Neural cell (in vitro differentiated cells): Measurements from ENCODE around the gene MCM5. TPM values are rescaled to one million over a fixed set of nuclear protein-coding genes. Genes with fewer than 3 reads are reported as not detected.

ENCODE experiments used
- H2AFZ ChIP-seq: fragments of 200-600, 300-800 bp; sonication (generic), shearing (Covaris generic); 2 replicates; pipeline ENCODE4 v1.6.0; 2014; ENCODE audit warnings: low read depth, mild to moderate bottlenecking, antibody characterized with exemption, low read length, moderate library complexity
- H3F3A ChIP-seq: fragments of 200-600 bp; shearing (Covaris generic); 2 replicates; pipeline ENCODE4 v1.6.1; 2016; ENCODE audit warnings: mild to moderate bottlenecking, moderate library complexity, mixed read lengths, antibody characterized with exemption, low read length; ENCODE audit not compliant: insufficient read depth, poor library complexity, severe bottlenecking
- H3K27ac ChIP-seq: fragments of 200-600, 300-800 bp; sonication (generic), shearing (Covaris generic); 2 replicates; pipeline ENCODE4 v1.5.1; 2014; ENCODE audit warnings: mild to moderate bottlenecking, low read length, moderate library complexity
- H3K27me3 ChIP-seq: fragments of 300-800, 200-600 bp; sonication (generic), shearing (Covaris generic); 2 replicates; pipeline ENCODE4 v1.6.0; 2014; ENCODE audit warnings: mild to moderate bottlenecking, low read depth, low read length, moderate library complexity; ENCODE audit not compliant: insufficient read depth
- H3K36me3 ChIP-seq: fragments of 300-800, 200-600 bp; sonication (generic), shearing (Covaris generic); 2 replicates; pipeline ENCODE4 v1.5.1; 2014; ENCODE audit warnings: mild to moderate bottlenecking, antibody characterized with exemption, low read length, moderate library complexity; ENCODE audit not compliant: insufficient read depth
- H3K4me2 ChIP-seq: fragments of 300-800, 200-600 bp; sonication (generic), shearing (Covaris generic); 2 replicates; pipeline ENCODE4 v1.6.0; 2014; ENCODE audit warnings: mild to moderate bottlenecking, low read length
- H3K4me3 ChIP-seq: fragments of 300-800, 200-600 bp; sonication (generic), shearing (Covaris generic); 2 replicates; pipeline ENCODE4 v1.5.1; 2014; ENCODE audit warnings: mild to moderate bottlenecking, low read length, moderate library complexity
- H3K79me2 ChIP-seq: fragments of 200-600 bp; shearing (Covaris generic); replicated peaks from 2 replicates; pipeline ENCODE4 v1.6.0; 2014; ENCODE audit warnings: mild to moderate bottlenecking, low read length, moderate library complexity; ENCODE audit not compliant: insufficient read depth
- H3K9ac ChIP-seq: fragments of 300-800, 200-600 bp; sonication (generic), shearing (Covaris generic); 2 replicates; pipeline ENCODE4 v1.6.1; 2016; ENCODE audit warnings: mild to moderate bottlenecking, low read length, mixed read lengths
- H3K9me2 ChIP-seq: fragments of 200-600 bp; shearing (Covaris generic); 2 replicates; pipeline ENCODE4 v1.6.1; 2016; ENCODE audit warnings: mild to moderate bottlenecking, low read length, mixed read lengths; ENCODE audit not compliant: insufficient read depth
- H3K9me3 ChIP-seq: fragments of 200-600, 300-800 bp; sonication (generic), shearing (Covaris generic); 2 replicates; pipeline ENCODE4 v1.6.1; 2016; ENCODE audit warnings: mild to moderate bottlenecking, mixed run types, low read length, moderate library complexity, mixed read lengths
- H4K20me1 ChIP-seq: fragments of 200-600 bp; shearing (Covaris generic); 2 replicates; pipeline ENCODE4 v1.6.1; 2016; ENCODE audit warnings: mild to moderate bottlenecking, mixed run types; ENCODE audit not compliant: insufficient read depth
- EP300 ChIP-seq: fragments of 450-650 bp; conservative IDR thresholded peaks from 2 replicates; pipeline ENCODE4 v1.6.1; 2014; ENCODE audit warnings: antibody characterized with exemption, mild to moderate bottlenecking, moderate library complexity; ENCODE audit not compliant: poor library complexity, severe bottlenecking
- EZH2 ChIP-seq: fragments of 200-600, 300-800 bp; shearing (Covaris generic), sonication (generic); IDR thresholded peaks from 2 replicates; pipeline ENCODE4 v1.6.1; 2014; ENCODE audit warnings: antibody characterized with exemption, low read length, borderline replicate concordance, mild to moderate bottlenecking; ENCODE audit not compliant: insufficient read depth, poor library complexity, severe bottlenecking
- MXI1 ChIP-seq: fragments of 450-650 bp; conservative IDR thresholded peaks from 2 replicates; pipeline ENCODE4 v1.6.1; 2014; ENCODE audit warnings: antibody characterized with exemption, mild to moderate bottlenecking; ENCODE audit not compliant: poor library complexity, severe bottlenecking
- POLR2AphosphoS5 ChIP-seq: IDR thresholded peaks from 2 replicates; pipeline ENCODE4 v1.6.1; 2012
- RAD21 ChIP-seq: fragments of 450-650 bp; conservative IDR thresholded peaks from 2 replicates; pipeline ENCODE4 v1.6.1; 2014; ENCODE audit warnings: antibody characterized with exemption, mild to moderate bottlenecking, moderate library complexity
- SMC3 ChIP-seq: fragments of 450-650 bp; conservative IDR thresholded peaks from 2 replicates; pipeline ENCODE4 v1.6.1; 2014; ENCODE audit warnings: antibody characterized with exemption, mild to moderate bottlenecking, moderate library complexity; ENCODE audit not compliant: poor library complexity
- TAF1 ChIP-seq: IDR thresholded peaks from 2 replicates; pipeline ENCODE4 v1.6.1; 2012; ENCODE audit warnings: low read depth
- polyA plus RNA-seq: library from polyadenylated mRNA; depleted of rRNA; stranded (reverse); fragments of >200 nt; gene quantifications from 2 replicates; pipeline ENCODE4 v1.2.3, GENCODE V29; 2014
- TF ChIP-seq, protein P1 (sequence below): IDR thresholded peaks from 2 replicates; pipeline ENCODE4 v1.6.1; 2012; ENCODE audit warnings: borderline replicate concordance
- TF ChIP-seq, protein P2 (sequence below): fragments of 450-650 bp; IDR thresholded peaks from 2 replicates; pipeline ENCODE4 v1.5.1; 2014; ENCODE audit warnings: antibody characterized with exemption, mild to moderate bottlenecking, moderate library complexity; ENCODE audit not compliant: poor library complexity, severe bottlenecking

Gene MCM5
- polyA plus RNA-seq, 1 donor from 2014 or later: 6.9 TPM

- Histone ChIP-seq H3K27ac (no peak overlapping the region), H3K79me2 (no peaks in the 10 kb centered on the region), H3K9ac (no peak overlapping the region), H3K4me3 (no peak overlapping the region), H3K4me2 (no peak overlapping the region), H4K20me1 (no peaks in the 10 kb centered on the region), H3K9me2 (no peaks in the 10 kb centered on the region), H3K27me3 (no peaks in the 10 kb centered on the region), H3F3A (no peaks in the 10 kb centered on the region), H3K36me3 (no peaks in the 10 kb centered on the region), H3K9me3 (no peaks in the 10 kb centered on the region), H2AFZ (no peak overlapping the region)
- no peak for TF ChIP-seq TAF1
- TF ChIP-seq, protein P1, sequence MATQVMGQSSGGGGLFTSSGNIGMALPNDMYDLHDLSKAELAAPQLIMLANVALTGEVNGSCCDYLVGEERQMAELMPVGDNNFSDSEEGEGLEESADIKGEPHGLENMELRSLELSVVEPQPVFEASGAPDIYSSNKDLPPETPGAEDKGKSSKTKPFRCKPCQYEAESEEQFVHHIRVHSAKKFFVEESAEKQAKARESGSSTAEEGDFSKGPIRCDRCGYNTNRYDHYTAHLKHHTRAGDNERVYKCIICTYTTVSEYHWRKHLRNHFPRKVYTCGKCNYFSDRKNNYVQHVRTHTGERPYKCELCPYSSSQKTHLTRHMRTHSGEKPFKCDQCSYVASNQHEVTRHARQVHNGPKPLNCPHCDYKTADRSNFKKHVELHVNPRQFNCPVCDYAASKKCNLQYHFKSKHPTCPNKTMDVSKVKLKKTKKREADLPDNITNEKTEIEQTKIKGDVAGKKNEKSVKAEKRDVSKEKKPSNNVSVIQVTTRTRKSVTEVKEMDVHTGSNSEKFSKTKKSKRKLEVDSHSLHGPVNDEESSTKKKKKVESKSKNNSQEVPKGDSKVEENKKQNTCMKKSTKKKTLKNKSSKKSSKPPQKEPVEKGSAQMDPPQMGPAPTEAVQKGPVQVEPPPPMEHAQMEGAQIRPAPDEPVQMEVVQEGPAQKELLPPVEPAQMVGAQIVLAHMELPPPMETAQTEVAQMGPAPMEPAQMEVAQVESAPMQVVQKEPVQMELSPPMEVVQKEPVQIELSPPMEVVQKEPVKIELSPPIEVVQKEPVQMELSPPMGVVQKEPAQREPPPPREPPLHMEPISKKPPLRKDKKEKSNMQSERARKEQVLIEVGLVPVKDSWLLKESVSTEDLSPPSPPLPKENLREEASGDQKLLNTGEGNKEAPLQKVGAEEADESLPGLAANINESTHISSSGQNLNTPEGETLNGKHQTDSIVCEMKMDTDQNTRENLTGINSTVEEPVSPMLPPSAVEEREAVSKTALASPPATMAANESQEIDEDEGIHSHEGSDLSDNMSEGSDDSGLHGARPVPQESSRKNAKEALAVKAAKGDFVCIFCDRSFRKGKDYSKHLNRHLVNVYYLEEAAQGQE: no peak
- TF ChIP-seq MXI1: no peak
- TF ChIP-seq SMC3: no peak
- TF ChIP-seq EZH2: no peak
- no peak for TF ChIP-seq RAD21
- no peak for TF ChIP-seq EP300
- no peak for TF ChIP-seq POLR2AphosphoS5
- TF ChIP-seq, protein P2, sequence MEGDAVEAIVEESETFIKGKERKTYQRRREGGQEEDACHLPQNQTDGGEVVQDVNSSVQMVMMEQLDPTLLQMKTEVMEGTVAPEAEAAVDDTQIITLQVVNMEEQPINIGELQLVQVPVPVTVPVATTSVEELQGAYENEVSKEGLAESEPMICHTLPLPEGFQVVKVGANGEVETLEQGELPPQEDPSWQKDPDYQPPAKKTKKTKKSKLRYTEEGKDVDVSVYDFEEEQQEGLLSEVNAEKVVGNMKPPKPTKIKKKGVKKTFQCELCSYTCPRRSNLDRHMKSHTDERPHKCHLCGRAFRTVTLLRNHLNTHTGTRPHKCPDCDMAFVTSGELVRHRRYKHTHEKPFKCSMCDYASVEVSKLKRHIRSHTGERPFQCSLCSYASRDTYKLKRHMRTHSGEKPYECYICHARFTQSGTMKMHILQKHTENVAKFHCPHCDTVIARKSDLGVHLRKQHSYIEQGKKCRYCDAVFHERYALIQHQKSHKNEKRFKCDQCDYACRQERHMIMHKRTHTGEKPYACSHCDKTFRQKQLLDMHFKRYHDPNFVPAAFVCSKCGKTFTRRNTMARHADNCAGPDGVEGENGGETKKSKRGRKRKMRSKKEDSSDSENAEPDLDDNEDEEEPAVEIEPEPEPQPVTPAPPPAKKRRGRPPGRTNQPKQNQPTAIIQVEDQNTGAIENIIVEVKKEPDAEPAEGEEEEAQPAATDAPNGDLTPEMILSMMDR: no peak
These were observed 46.4 kb downstream of the MCM5 start for GRCh38 chr22:35446365-35446764.

- Histone ChIP-seq H3K27ac (no peak overlapping the region), H3K36me3 (no peaks in the 10 kb centered on the region), H4K20me1 (no peaks in the 10 kb centered on the region), H3K9me2 (no peaks in the 10 kb centered on the region), H3K4me2 (no peak overlapping the region), H3K27me3 (no peaks in the 10 kb centered on the region), H3K9me3 (no peaks in the 10 kb centered on the region), H2AFZ (no peak overlapping the region), H3K9ac (no peak overlapping the region), H3F3A (no peaks in the 10 kb centered on the region), H3K4me3 (no peak overlapping the region), H3K79me2 (no peaks in the 10 kb centered on the region)
- TF ChIP-seq POLR2AphosphoS5 (no peak), SMC3 (no peak), EP300 (no peak)
- TF ChIP-seq, protein P1: no peak
- TF ChIP-seq, protein P2: no peak
These were observed 48.6 kb downstream of the MCM5 start for GRCh38 chr22:35448523-35448922.
